Bronchial epithelial cell (primary cell): ENCODE data around the gene SEPTIN2. TPM values are rescaled to one million over a fixed set of nuclear protein-coding genes. Genes with fewer than 3 reads are reported as not detected.

Source experiments
- DNase-seq: peaks from one replicate; pipeline ENCODE4 v3.0.0-alpha.2; 2010; ENCODE audit warnings: low read depth
- FAIRE-seq: peaks from 2 replicates; lab custom pipeline; 2011; peaks lifted over from hg19 to GRCh38; lab: Jason Lieb, UNC
- H3K27me3 ChIP-seq: 2 replicates; pipeline ENCODE4 v1.5.1; 2011; ENCODE audit warnings: low read length; ENCODE audit not compliant: control insufficient read depth, insufficient read depth
- H3K36me3 ChIP-seq: 2 replicates; pipeline ENCODE4 v1.5.1; 2011; ENCODE audit warnings: low read length; ENCODE audit not compliant: control insufficient read depth, insufficient read depth
- H3K4me3 ChIP-seq: 2 replicates; pipeline ENCODE4 v1.5.1; 2011; ENCODE audit warnings: mild to moderate bottlenecking, low read depth, low read length, control low read depth
- total RNA-seq: library from RNA; depleted of rRNA; stranded (reverse); fragments of >200 nt; gene quantifications from 2 replicates; pipeline ENCODE4 v1.2.1, GENCODE V29; 2014
- TF ChIP-seq, protein P1 (sequence below): IDR thresholded peaks from 2 replicates; pipeline ENCODE4 v1.5.1; 2011; ENCODE audit warnings: mild to moderate bottlenecking, moderate library complexity, low read length, control low read depth, inconsistent platforms; ENCODE audit not compliant: insufficient read depth, severe bottlenecking

The SEPTIN2 gene
- total RNA-seq, 1 donor from 2014 or later, result 181 TPM

DNA sequence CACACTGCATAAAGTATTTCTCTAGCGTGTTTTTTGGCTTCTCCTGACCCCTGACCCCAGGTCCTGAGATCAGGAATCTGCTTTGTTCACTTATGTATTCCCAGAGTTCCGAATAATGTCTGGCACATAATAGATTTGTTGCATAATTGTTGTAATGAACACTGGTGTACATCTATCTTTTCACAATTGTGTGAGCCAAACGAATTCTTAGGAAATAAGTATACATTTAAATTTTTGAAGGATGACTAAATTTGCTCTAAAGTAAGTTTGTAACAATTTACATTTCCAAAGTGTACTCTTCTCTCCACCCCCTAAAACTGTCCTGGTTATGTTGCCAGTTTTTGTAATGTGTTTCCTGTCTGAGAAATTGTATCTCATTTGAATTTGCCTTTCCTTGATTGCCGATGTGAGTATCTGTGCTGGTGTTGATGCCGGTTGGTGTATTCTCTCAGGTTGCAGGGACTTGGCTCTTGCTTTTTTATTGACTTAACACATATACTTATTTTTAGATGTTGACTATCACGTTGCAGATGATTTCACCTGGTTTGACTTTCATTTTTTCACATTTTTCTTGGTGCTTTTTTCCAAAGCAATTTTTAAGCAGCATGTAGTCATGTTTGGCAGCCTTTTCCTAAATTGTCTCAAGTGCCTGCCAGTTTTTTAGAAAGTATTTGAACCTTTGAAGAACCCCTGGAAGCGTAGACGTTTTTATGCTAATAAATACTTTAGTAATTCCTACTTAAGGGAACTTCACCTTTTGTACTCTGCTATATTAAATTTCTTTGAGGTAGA lies 24.3 kb downstream of the SEPTIN2 start:
- FAIRE-seq (no peak), DNase-seq (no peak)
- TF ChIP-seq, protein P1, sequence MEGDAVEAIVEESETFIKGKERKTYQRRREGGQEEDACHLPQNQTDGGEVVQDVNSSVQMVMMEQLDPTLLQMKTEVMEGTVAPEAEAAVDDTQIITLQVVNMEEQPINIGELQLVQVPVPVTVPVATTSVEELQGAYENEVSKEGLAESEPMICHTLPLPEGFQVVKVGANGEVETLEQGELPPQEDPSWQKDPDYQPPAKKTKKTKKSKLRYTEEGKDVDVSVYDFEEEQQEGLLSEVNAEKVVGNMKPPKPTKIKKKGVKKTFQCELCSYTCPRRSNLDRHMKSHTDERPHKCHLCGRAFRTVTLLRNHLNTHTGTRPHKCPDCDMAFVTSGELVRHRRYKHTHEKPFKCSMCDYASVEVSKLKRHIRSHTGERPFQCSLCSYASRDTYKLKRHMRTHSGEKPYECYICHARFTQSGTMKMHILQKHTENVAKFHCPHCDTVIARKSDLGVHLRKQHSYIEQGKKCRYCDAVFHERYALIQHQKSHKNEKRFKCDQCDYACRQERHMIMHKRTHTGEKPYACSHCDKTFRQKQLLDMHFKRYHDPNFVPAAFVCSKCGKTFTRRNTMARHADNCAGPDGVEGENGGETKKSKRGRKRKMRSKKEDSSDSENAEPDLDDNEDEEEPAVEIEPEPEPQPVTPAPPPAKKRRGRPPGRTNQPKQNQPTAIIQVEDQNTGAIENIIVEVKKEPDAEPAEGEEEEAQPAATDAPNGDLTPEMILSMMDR, result no peak
- Histone ChIP-seq H3K36me3 (peaks cover 22% of the 10 kb centered on the region), H3K27me3 (no peaks in the 10 kb centered on the region), H3K4me3 (no peak overlapping the region)

DNA sequence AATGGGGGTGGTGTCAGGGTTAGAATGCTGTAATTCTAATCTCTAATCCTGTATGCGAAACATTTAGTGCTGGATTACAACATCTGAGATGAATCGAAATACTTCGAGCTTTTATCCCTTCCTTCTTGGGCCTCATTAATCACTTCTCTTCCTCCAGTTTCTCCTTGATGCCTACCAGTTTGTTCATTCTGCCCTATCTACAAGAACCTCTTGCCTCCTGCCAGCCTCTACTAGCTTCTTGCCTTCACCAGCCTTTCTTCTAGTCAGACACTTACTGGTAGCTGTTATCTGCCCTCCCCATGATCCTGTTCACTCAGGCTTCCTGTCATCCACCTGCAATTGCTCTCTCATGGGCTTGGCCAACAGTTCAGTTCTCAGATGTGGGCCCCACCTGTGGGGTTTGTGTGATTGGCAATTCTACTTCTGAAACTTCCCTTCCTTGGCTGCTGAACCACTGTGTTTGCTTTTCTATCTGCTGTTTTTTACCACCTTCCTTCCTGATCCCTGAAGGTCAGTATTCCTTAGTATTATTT lies 25.0 kb downstream of the SEPTIN2 start:
- H3K36me3 ChIP-seq, result peaks cover 21% of the 10 kb centered on the region
- TF ChIP-seq, protein P1, result no peak
- FAIRE-seq, result no peak
- H3K27me3 ChIP-seq, result no peaks in the 10 kb centered on the region
- no peak overlapping the region for H3K4me3 ChIP-seq
- DNase-seq, result no peak

DNA sequence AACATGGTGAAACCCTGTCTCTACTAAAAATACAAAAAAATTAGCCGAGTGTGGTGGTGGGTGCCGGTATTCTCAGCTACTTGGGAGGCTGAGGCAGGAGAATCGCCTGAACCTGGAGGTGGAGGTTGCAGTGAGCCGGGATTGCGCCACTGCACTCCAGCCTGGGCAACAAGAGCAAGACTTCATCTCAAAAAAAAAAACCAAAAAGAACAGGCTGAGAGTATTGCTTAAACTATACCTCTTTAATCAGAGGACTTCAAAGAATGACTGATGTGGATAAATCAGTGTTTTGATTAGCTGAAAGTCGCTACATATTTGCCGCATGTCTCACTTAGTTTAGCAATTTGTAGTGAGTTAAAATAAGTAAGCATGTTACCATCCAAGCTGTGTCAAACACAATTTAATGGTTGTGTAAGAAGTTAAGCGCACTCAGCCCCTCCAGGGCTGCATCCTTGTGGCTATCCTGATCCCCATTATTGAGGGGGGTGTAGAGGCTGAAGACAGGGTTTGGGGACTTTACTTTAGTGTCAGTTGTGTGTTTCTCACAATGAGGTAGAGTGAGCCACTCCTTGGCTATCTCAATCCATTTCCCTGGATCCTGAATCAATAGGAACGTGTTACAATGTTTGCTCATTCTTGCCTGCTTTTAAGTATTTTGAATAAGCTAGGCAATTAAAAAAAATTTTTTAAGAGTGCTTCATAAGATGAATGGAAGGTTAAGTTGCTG lies 29.4 kb downstream of the SEPTIN2 start:
- Histone ChIP-seq H3K36me3 (peaks cover 29% of the 10 kb centered on the region), H3K4me3 (no peak overlapping the region), H3K27me3 (no peaks in the 10 kb centered on the region)
- FAIRE-seq (no peak), DNase-seq (no peak)
- TF ChIP-seq, protein P1, result no peak

DNA sequence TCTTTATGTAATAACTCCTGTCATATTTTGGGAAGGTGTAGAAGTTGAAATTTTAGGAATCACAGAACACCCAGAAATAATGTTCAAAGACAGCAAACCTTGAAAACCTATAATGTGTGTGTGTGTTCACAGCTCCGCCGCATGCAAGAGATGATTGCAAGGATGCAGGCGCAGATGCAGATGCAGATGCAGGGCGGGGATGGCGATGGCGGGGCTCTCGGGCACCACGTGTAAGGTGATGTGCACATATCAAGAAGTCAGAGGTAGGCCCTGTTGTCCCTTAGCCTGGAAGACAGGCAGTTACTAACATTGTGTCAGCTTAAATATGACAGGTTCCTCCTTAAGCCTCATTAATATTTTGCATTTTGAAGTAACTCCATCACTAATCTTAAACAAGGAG lies 34.2 kb downstream of the SEPTIN2 start:
- no peak for DNase-seq
- Histone ChIP-seq H3K36me3 (peaks cover 29% of the 10 kb centered on the region), H3K4me3 (no peak overlapping the region), H3K27me3 (no peaks in the 10 kb centered on the region)
- TF ChIP-seq, protein P1, result no peak
- FAIRE-seq, result no peak

DNA sequence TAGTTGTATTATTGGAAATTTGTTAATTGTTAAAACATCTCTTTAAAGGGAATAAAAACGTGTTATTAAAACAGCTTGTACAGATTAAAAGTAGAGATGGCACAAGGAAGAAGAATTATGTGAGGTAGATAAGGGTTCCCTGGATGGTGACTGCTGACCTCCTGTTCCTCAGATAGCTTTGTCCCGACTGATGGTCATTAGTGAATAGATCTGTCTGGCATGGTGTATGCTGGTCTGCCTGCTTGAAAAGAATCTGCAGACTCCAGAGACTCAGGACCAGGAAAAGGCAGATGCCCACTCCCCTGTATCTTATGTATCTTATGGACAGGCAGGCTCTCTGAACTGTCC lies 34.8 kb downstream of the SEPTIN2 start:
- peaks cover 29% of the 10 kb centered on the region for H3K36me3 ChIP-seq
- TF ChIP-seq, protein P1, result no peak
- H3K27me3 ChIP-seq, result no peaks in the 10 kb centered on the region
- no peak overlapping the region for H3K4me3 ChIP-seq
- FAIRE-seq (no peak), DNase-seq (no peak)
